IPS DF 6.9 (cell line): Measurements from ENCODE around the gene TBKBP1.
A peak's percentile ranks its signal among the peaks of the same experiment; 100 is the strongest.

Source experiments
- DNase-seq: peaks from one replicate; pipeline ENCODE4 v3.0.0-alpha.2; 2013; ENCODE audit warnings: low read depth, low spot score
- H3K27ac ChIP-seq: one replicate; pipeline ENCODE4 v1.5.1; 2013; ENCODE audit warnings: low read length, control low read depth
- H3K27me3 ChIP-seq: 2 replicates; pipeline ENCODE4 v1.6.1; 2013; ENCODE audit warnings: mild to moderate bottlenecking, low read length; ENCODE audit not compliant: control insufficient read depth, insufficient read depth
- H3K36me3 ChIP-seq: 2 replicates; pipeline ENCODE4 v1.6.1; 2013; ENCODE audit warnings: low read length; ENCODE audit not compliant: control insufficient read depth, insufficient read depth
- H3K4me1 ChIP-seq: 2 replicates; pipeline ENCODE4 v1.6.1; 2013; ENCODE audit warnings: low read length; ENCODE audit not compliant: control insufficient read depth, insufficient read depth
- H3K4me3 ChIP-seq: 2 replicates; pipeline ENCODE4 v1.5.1; 2013; ENCODE audit warnings: mild to moderate bottlenecking, low read length
- H3K9me3 ChIP-seq: 2 replicates; pipeline ENCODE4 v1.6.1; 2013; ENCODE audit warnings: low read length, inconsistent platforms; ENCODE audit not compliant: control insufficient read depth, insufficient read depth
- WGBS: extraction: QIAGEN DNeasy Blood & Tissue Kit; methylation state at CpG from one replicate; pipeline ENCODE4 v1.1.7; 2013; ENCODE audit warnings: mixed read lengths, missing lambda C conversion rate; ENCODE audit not compliant: insufficient read length, insufficient coverage; 5-methylcytosine and 5-hydroxymethylcytosine counted together

The TBKBP1 gene, protein sequence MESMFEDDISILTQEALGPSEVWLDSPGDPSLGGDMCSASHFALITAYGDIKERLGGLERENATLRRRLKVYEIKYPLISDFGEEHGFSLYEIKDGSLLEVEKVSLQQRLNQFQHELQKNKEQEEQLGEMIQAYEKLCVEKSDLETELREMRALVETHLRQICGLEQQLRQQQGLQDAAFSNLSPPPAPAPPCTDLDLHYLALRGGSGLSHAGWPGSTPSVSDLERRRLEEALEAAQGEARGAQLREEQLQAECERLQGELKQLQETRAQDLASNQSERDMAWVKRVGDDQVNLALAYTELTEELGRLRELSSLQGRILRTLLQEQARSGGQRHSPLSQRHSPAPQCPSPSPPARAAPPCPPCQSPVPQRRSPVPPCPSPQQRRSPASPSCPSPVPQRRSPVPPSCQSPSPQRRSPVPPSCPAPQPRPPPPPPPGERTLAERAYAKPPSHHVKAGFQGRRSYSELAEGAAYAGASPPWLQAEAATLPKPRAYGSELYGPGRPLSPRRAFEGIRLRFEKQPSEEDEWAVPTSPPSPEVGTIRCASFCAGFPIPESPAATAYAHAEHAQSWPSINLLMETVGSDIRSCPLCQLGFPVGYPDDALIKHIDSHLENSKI

GRCh38 chr17:47693731-47694580 is at the start of gene TBKBP1:
Gene TBKBP1, plus strand, starts transcription at chr17:47694161. Its CDS starts 1,952 bp downstream, at chr17:47696113.
- no CpG with 5 or more reads among the region's 87 CpGs for WGBS
- H3K27ac ChIP-seq, result no peak within 1 kb of the TSS

GRCh38 chr17:47644324-47644723 is 49.6 kb upstream of the TBKBP1 start:
- no CpG with 5 or more reads among the region's 5 CpGs for WGBS
- H3K27ac ChIP-seq, result no peak overlapping the region

More at GRCh38 chr17:47693731-47694580, at the start of gene TBKBP1:
- Histone ChIP-seq H3K36me3 (no peaks in the 10 kb centered on the region), H3K4me1 (peaks cover 11% of the 10 kb centered on the region; the same call in 1 of the 2 replicates), H3K4me3 (peak within 1 kb of the TSS; percentile 37; the same call in 1 of the 2 replicates), H3K27me3 (no peaks in the 10 kb centered on the region), H3K9me3 (no peaks in the 10 kb centered on the region)
- DNase-seq, result no peak

DNA sequence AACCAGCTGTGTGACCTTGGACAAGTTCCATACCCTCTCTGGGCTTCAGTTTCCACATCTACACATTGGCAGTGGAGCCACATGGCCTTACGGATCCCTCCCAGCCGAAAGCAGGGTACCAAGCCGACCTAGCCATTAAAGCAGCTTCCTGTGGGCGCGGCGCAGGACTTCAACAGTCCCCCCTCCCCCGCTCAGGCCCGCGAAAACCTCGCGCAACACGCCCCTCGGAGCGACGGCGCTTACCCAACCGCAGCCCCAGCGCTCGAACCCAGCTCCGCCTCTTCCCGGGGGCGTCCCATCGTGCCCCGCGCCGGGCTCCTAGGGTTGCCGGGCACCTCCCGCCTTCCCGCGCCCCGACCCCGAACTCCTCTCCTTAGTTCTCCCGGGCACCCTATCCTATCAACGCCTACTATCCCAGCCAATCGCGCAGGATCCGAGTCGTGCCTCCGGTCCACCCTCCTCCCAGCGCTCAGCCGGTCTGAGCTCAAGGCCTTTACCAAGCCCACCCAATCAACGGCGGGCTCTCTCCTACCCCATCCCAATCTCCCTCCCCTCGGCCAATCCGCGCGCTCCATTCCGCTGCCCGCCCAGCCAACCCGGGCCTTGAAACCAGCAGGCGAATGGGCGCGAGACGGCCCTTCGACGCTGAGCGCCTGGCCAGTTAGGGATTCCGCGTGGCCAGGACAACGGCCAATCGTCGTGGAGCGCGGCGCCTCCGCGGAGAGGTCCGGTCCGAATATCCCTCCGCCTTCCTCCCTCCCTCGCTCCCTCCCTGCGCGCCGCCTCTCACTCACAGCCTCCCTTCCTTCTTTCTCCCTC is 44.6 kb upstream of the TBKBP1 start, which contains the start of gene KPNB1:
Gene KPNB1 (plus strand): TSS at position 767 of the 819 bp plus-strand sequence. CDS start 326 bp downstream, outside the sequence.
- Histone ChIP-seq H3K27me3 (no peaks in the 10 kb centered on the region), H3K4me1 (no peaks in the 10 kb centered on the region), H3K9me3 (no peaks in the 10 kb centered on the region), H3K27ac (peak within 1 kb of the TSS; percentile 19), H3K4me3 (peak within 1 kb of the TSS; percentile 99), H3K36me3 (peaks cover 9% of the 10 kb centered on the region; the same call in 1 of the 2 replicates)
- no CpG with 5 or more reads among the region's 74 CpGs for WGBS
- peak; percentile 97 for DNase-seq

More at GRCh38 chr17:47644324-47644723, 49.6 kb upstream of the TBKBP1 start:
- Histone ChIP-seq H3K36me3 (no peaks in the 10 kb centered on the region), H3K4me1 (no peaks in the 10 kb centered on the region), H3K9me3 (no peaks in the 10 kb centered on the region), H3K4me3 (no peak overlapping the region), H3K27me3 (no peaks in the 10 kb centered on the region)
- DNase-seq, result no peak

DNA sequence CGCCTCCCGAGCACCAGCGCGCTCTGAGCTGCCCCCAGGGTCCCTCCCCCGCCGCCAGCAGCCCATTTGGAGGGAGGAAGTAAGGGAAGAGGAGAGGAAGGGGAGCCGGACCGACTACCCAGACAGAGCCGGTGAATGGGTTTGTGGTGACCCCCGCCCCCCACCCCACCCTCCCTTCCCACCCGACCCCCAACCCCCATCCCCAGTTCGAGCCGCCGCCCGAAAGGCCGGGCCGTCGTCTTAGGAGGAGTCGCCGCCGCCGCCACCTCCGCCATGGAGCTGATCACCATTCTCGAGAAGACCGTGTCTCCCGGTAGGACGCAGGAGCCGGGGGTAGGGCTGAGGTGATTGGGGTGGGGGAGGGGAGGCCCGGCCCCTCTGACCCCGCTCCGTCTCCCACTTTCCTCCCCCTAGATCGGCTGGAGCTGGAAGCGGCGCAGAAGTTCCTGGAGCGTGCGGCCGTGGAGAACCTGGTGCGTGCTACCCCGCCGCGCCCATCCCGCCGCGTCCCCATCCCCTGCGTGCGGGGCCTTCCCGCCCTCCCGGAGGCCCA is 43.9 kb upstream of the TBKBP1 start:
- H3K4me1 ChIP-seq, result no peaks in the 10 kb centered on the region
- H3K36me3 ChIP-seq, result peaks cover 14% of the 10 kb centered on the region; the same call in 1 of the 2 replicates
- DNase-seq, result no peak
- H3K27me3 ChIP-seq, result no peaks in the 10 kb centered on the region; the same call in 1 of the 2 replicates
- no CpG with 5 or more reads among the region's 48 CpGs for WGBS
- H3K9me3 ChIP-seq, result no peaks in the 10 kb centered on the region
- no peak overlapping the region for H3K27ac ChIP-seq
- peak overlapping the region; percentile 99 for H3K4me3 ChIP-seq

GRCh38 chr17:47650525-47651522 is 43.1 kb upstream of the TBKBP1 start:
- WGBS, result no CpG with 5 or more reads among the region's 39 CpGs
- peak overlapping the region; percentile 99 for H3K4me3 ChIP-seq
- no peaks in the 10 kb centered on the region; the same call in 1 of the 2 replicates for H3K27me3 ChIP-seq
- peaks cover 20% of the 10 kb centered on the region; the same call in 1 of the 2 replicates for H3K36me3 ChIP-seq
- H3K27ac ChIP-seq, result no peak overlapping the region
- no peaks in the 10 kb centered on the region for H3K4me1 ChIP-seq
- DNase-seq, result peak; percentile 94
- H3K9me3 ChIP-seq, result no peaks in the 10 kb centered on the region

- Histone ChIP-seq H3K4me1 (no peaks in the 10 kb centered on the region), H3K4me3 (no peak overlapping the region), H3K27me3 (no peaks in the 10 kb centered on the region; the same call in 1 of the 2 replicates), H3K9me3 (no peaks in the 10 kb centered on the region), H3K36me3 (peaks cover 26% of the 10 kb centered on the region; the same call in 1 of the 2 replicates), H3K27ac (no peak overlapping the region)
- no peak for DNase-seq
- WGBS, result no CpG with 5 or more reads among the region's 2 CpGs
Observed at GRCh38 chr17:47651704-47652103, 42.3 kb upstream of the TBKBP1 start.

- H3K27me3 ChIP-seq, result no peaks in the 10 kb centered on the region; the same call in 1 of the 2 replicates
- no peaks in the 10 kb centered on the region for H3K9me3 ChIP-seq
- H3K36me3 ChIP-seq, result peaks cover 34% of the 10 kb centered on the region
- no peak overlapping the region for H3K4me3 ChIP-seq
- DNase-seq, result no peak
- H3K27ac ChIP-seq, result no peak overlapping the region
- WGBS, result no CpG with 5 or more reads among the region's 6 CpGs
- no peaks in the 10 kb centered on the region for H3K4me1 ChIP-seq
Observed at GRCh38 chr17:47652570-47652969, 41.4 kb upstream of the TBKBP1 start.

GRCh38 chr17:47653442-47653841 is 40.5 kb upstream of the TBKBP1 start:
- DNase-seq, result no peak
- no peaks in the 10 kb centered on the region; the same call in 1 of the 2 replicates for H3K27me3 ChIP-seq
- no peaks in the 10 kb centered on the region for H3K4me1 ChIP-seq
- no peaks in the 10 kb centered on the region for H3K9me3 ChIP-seq
- WGBS, result no CpG with 5 or more reads among the region's 2 CpGs
- no peak overlapping the region for H3K27ac ChIP-seq
- no peak overlapping the region for H3K4me3 ChIP-seq
- peaks cover 42% of the 10 kb centered on the region for H3K36me3 ChIP-seq
